Keratinocyte (primary cell): ENCODE measurements around the gene PHLPP1.

Source experiments
- EZH2 ChIP-seq: IDR thresholded peaks from one replicate; pipeline ENCODE4 v1.6.1; 2012; ENCODE audit warnings: inconsistent platforms, mild to moderate bottlenecking, low read length, moderate library complexity
- TF ChIP-seq, protein P1 (sequence below), 3 experiments: IDR thresholded peaks in 1 of 3; conservative IDR thresholded peaks in 1 of 3; optimal IDR thresholded peaks in 1 of 3; 2 replicates in 2 of 3; 3 replicates in 1 of 3; pipeline versions ENCODE3 to v1.5.1; 2011; ENCODE audit warnings: low read length in 3 of 3, mild to moderate bottlenecking in 3 of 3, moderate library complexity in 2 of 3, control low read depth in 1 of 3, inconsistent platforms in 1 of 3; ENCODE audit not compliant: insufficient read depth in 2 of 3; ENCODE audit errors: extremely low read depth in 1 of 3

GRCh38 chr18:63002305-63002704, 287.0 kb downstream of the PHLPP1 start:
- TF ChIP-seq EZH2 = no peak
- TF ChIP-seq, protein P1, sequence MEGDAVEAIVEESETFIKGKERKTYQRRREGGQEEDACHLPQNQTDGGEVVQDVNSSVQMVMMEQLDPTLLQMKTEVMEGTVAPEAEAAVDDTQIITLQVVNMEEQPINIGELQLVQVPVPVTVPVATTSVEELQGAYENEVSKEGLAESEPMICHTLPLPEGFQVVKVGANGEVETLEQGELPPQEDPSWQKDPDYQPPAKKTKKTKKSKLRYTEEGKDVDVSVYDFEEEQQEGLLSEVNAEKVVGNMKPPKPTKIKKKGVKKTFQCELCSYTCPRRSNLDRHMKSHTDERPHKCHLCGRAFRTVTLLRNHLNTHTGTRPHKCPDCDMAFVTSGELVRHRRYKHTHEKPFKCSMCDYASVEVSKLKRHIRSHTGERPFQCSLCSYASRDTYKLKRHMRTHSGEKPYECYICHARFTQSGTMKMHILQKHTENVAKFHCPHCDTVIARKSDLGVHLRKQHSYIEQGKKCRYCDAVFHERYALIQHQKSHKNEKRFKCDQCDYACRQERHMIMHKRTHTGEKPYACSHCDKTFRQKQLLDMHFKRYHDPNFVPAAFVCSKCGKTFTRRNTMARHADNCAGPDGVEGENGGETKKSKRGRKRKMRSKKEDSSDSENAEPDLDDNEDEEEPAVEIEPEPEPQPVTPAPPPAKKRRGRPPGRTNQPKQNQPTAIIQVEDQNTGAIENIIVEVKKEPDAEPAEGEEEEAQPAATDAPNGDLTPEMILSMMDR (optimal IDR thresholded peaks at IDR 0.05 in 1 of 3, IDR thresholded peaks at IDR 0.05 in 1 of 3, conservative IDR thresholded peaks at IDR 0.05 in 1 of 3; ENCODE audit: extremely low read depth in 1 of 3, insufficient read depth in 2 of 3, low read length in 3 of 3) = no peak
